H9 (cell line): Measurements from ENCODE around the gene TRMT6. TPM values are rescaled to one million over a fixed set of nuclear protein-coding genes. Genes with fewer than 3 reads are reported as not detected.

Experiments
- DNase-seq: peaks from one replicate; pipeline ENCODE4 v3.0.0-alpha.2; 2017
- H2AFZ ChIP-seq: one replicate; pipeline ENCODE4 v1.6.1; 2013; ENCODE audit warnings: mild to moderate bottlenecking, low read length, control low read depth, moderate library complexity
- H2AK5ac ChIP-seq: 2 replicates; pipeline ENCODE4 v1.6.1; 2013; ENCODE audit warnings: low read length, control low read depth, mixed read lengths; ENCODE audit not compliant: insufficient read length
- H2BK120ac ChIP-seq: one replicate; pipeline ENCODE4 v1.6.1; 2013; ENCODE audit warnings: low read depth, mild to moderate bottlenecking, low read length, control low read depth, inconsistent platforms; ENCODE audit not compliant: poor library complexity, severe bottlenecking
- H2BK12ac ChIP-seq: 2 replicates; pipeline ENCODE4 v1.6.1; 2013; ENCODE audit warnings: low read length, control low read depth, mixed read lengths, low read depth; ENCODE audit not compliant: insufficient read length
- H2BK15ac ChIP-seq: 2 replicates; pipeline ENCODE4 v1.6.1; 2013; ENCODE audit warnings: low read depth, low read length, control low read depth
- H2BK20ac ChIP-seq: one replicate; pipeline ENCODE4 v1.6.1; 2013; ENCODE audit warnings: low read depth, mild to moderate bottlenecking, low read length, control low read depth, inconsistent platforms; ENCODE audit not compliant: poor library complexity, severe bottlenecking
- H2BK5ac ChIP-seq: 2 replicates; pipeline ENCODE4 v1.6.1; 2013; ENCODE audit warnings: low read length, control low read depth, mixed read lengths; ENCODE audit not compliant: insufficient read length
- H3K14ac ChIP-seq: 2 replicates; pipeline ENCODE4 v1.6.1; 2013; ENCODE audit warnings: low read length, control low read depth; ENCODE audit not compliant: insufficient read depth
- H3K18ac ChIP-seq: 2 replicates; pipeline ENCODE4 v1.6.1; 2013; ENCODE audit warnings: low read depth, mild to moderate bottlenecking, mixed read lengths, low read length, control low read depth; ENCODE audit not compliant: insufficient read length
- H3K23ac ChIP-seq: 2 replicates; pipeline ENCODE4 v1.6.1; 2013; ENCODE audit warnings: low read length, control low read depth, mixed read lengths, low read depth; ENCODE audit not compliant: insufficient read length
- H3K23me2 ChIP-seq: 2 replicates; pipeline ENCODE4 v1.6.1; 2013; ENCODE audit warnings: low read depth, mild to moderate bottlenecking, mixed read lengths, low read length, control low read depth; ENCODE audit not compliant: insufficient read length, poor library complexity, severe bottlenecking
- H3K27ac ChIP-seq: 2 replicates; pipeline ENCODE4 v1.5.1; 2013; ENCODE audit warnings: low read length, control low read depth, mixed read lengths, low read depth; ENCODE audit not compliant: insufficient read length
- H3K27me3 ChIP-seq: 2 replicates; pipeline ENCODE4 v1.6.1; 2013; ENCODE audit warnings: low read length, control low read depth, inconsistent platforms; ENCODE audit not compliant: insufficient read depth
- H3K4ac ChIP-seq: 2 replicates; pipeline ENCODE4 v1.6.1; 2013; ENCODE audit warnings: low read depth, mild to moderate bottlenecking, control low read depth, inconsistent platforms, low read length, moderate library complexity
- H3K4me1 ChIP-seq: 2 replicates; pipeline ENCODE4 v1.6.1; 2013; ENCODE audit warnings: low read length, control low read depth, inconsistent platforms; ENCODE audit not compliant: insufficient read depth
- H3K4me2 ChIP-seq: 2 replicates; pipeline ENCODE4 v1.6.1; 2013; ENCODE audit warnings: low read length, control low read depth, mixed read lengths; ENCODE audit not compliant: insufficient read length, insufficient read depth
- H3K56ac ChIP-seq: 2 replicates; pipeline ENCODE4 v1.6.1; 2013; ENCODE audit warnings: low read depth, mild to moderate bottlenecking, mixed read lengths, low read length, control low read depth; ENCODE audit not compliant: insufficient read length
- H3K79me1 ChIP-seq: 2 replicates; pipeline ENCODE4 v1.6.1; 2013; ENCODE audit warnings: low read depth, mild to moderate bottlenecking, moderate library complexity, low read length, control low read depth, inconsistent platforms; ENCODE audit not compliant: insufficient read depth, poor library complexity, severe bottlenecking
- H3K79me2 ChIP-seq: 2 replicates; pipeline ENCODE4 v1.6.1; 2013; ENCODE audit warnings: low read length, control low read depth, inconsistent platforms; ENCODE audit not compliant: insufficient read depth
- H3K9ac ChIP-seq: 2 replicates; pipeline ENCODE4 v1.6.1; 2013; ENCODE audit warnings: low read length, control low read depth, mixed read lengths; ENCODE audit not compliant: insufficient read length; ENCODE audit errors: extremely low read depth
- H3K9me3 ChIP-seq: one replicate; pipeline ENCODE4 v1.6.1; 2013; ENCODE audit warnings: low read depth, low read length, inconsistent platforms; ENCODE audit not compliant: control insufficient read depth
- H3T11ph ChIP-seq: one replicate; pipeline ENCODE4 v1.6.1; 2013; ENCODE audit warnings: mild to moderate bottlenecking, low read length, control low read depth, inconsistent platforms
- H4K20me1 ChIP-seq: one replicate; pipeline ENCODE4 v1.6.1; 2013; ENCODE audit not compliant: control insufficient read depth, insufficient read length, insufficient read depth
- H4K5ac ChIP-seq: 2 replicates; pipeline ENCODE4 v1.6.1; 2013; ENCODE audit warnings: low read depth, mild to moderate bottlenecking, mixed read lengths, low read length, control low read depth; ENCODE audit not compliant: insufficient read length
- H4K8ac ChIP-seq: replicated peaks from 2 replicates; pipeline ENCODE4 v1.6.1; 2013; ENCODE audit warnings: low read length, control low read depth, mixed read lengths, low read depth; ENCODE audit not compliant: insufficient read length
- H4K91ac ChIP-seq: 2 replicates; pipeline ENCODE4 v1.6.1; 2013; ENCODE audit warnings: low read depth, mild to moderate bottlenecking, moderate library complexity, mixed read lengths, low read length, control low read depth; ENCODE audit not compliant: insufficient read length
- H3K27ac Mint-ChIP-seq, 3 experiments: 2 replicates in 2 of 3; 3 replicates in 1 of 3; pipeline ENCODE4 v1.8.0; 2020 to 2021; ENCODE audit warnings: mixed read lengths in 3 of 3, mild to moderate bottlenecking in 1 of 3, moderate library complexity in 1 of 3
- H3K27me3 Mint-ChIP-seq: 2 replicates; pipeline ENCODE4 v1.8.0; 2021; ENCODE audit warnings: low read depth, mild to moderate bottlenecking, moderate library complexity, mixed read lengths
- H3K36me3 Mint-ChIP-seq, 3 experiments: 2 replicates in 2 of 3; 3 replicates in 1 of 3; pipeline ENCODE4 v1.8.0; 2020 to 2021; ENCODE audit warnings: low read depth in 3 of 3, mixed read lengths in 3 of 3; ENCODE audit not compliant: insufficient read depth in 1 of 3
- H3K4me1 Mint-ChIP-seq, 2 experiments: 2 replicates each; pipeline ENCODE4 v1.8.0; 2020; ENCODE audit warnings: mixed read lengths in 2 of 2
- H3K4me3 Mint-ChIP-seq, 2 experiments: 2 replicates in 1 of 2; 3 replicates in 1 of 2; pipeline ENCODE4 v1.8.0; 2020 to 2021; ENCODE audit warnings: mild to moderate bottlenecking in 2 of 2, mixed read lengths in 2 of 2, moderate library complexity in 1 of 2
- H3K9me3 Mint-ChIP-seq, 2 experiments: 2 replicates in 1 of 2; 3 replicates in 1 of 2; pipeline ENCODE4 v1.8.0; 2020; ENCODE audit warnings: mild to moderate bottlenecking in 2 of 2, mixed read lengths in 2 of 2, moderate library complexity in 1 of 2
- CTCF ChIP-seq: fragments of 200-600 bp; sonication (generic); conservative IDR thresholded peaks from 3 replicates; pipeline ENCODE4 v1.8.0; 2021; ENCODE audit warnings: antibody characterized with exemption, mild to moderate bottlenecking
- WGBS: extraction: QIAGEN DNeasy Blood & Tissue Kit; methylation state at CpG from one replicate; pipeline ENCODE4 v1.1.7; 2013; ENCODE audit warnings: missing lambda C conversion rate, low lambda C conversion rate, mixed read lengths; ENCODE audit not compliant: insufficient read length; ENCODE audit errors: extremely low coverage; 5-methylcytosine and 5-hydroxymethylcytosine counted together
- total RNA-seq: library from RNA; stranded (reverse); gene quantifications from 2 replicates; pipeline ENCODE4 v1.2.1, GENCODE V29; 2021

TRMT6 gene
- total RNA-seq, 1 experiment from 2014 or later: 34.4 TPM

- Histone ChIP-seq H3K23me2 (no peaks in the 10 kb centered on the region), H2BK12ac (no peak overlapping the region), H3K9ac (no peak overlapping the region), H4K5ac (no peak overlapping the region), H3K79me2 (no peaks in the 10 kb centered on the region), H3T11ph (no peak overlapping the region), H3K4me2 (no peak overlapping the region), H2AFZ (no peak overlapping the region), H3K27me3 (no peaks in the 10 kb centered on the region), H3K79me1 (no peaks in the 10 kb centered on the region), H3K9me3 (no peaks in the 10 kb centered on the region), H3K4ac (no peak overlapping the region), H3K14ac (no peak overlapping the region), H3K56ac (no peak overlapping the region), H3K23ac (no peak overlapping the region), H2AK5ac (no peak overlapping the region), H3K4me1 (no peaks in the 10 kb centered on the region), H4K91ac (no peak overlapping the region), H2BK20ac (no peak overlapping the region), H2BK120ac (no peak overlapping the region), H4K20me1 (no peaks in the 10 kb centered on the region), H3K27ac (no peak overlapping the region), H2BK5ac (no peak overlapping the region), H3K18ac (no peak overlapping the region), H2BK15ac (no peak overlapping the region), H4K8ac (no peak overlapping the region)
- no peak for DNase-seq
- WGBS: no CpG with 5 or more reads among the region's 1 CpG
- no peak overlapping the region for H3K27ac Mint-ChIP-seq
- H3K27me3 Mint-ChIP-seq: peaks cover 3% of the 10 kb centered on the region
- H3K4me3 Mint-ChIP-seq: no peak overlapping the region
- TF ChIP-seq CTCF: no peak
- H3K9me3 Mint-ChIP-seq: no peaks in the 10 kb centered on the region
- peaks cover 4 to 26% (median 18%) of the 10 kb centered on the region in 3 experiments; a peak in 6 of 7 replicates for H3K36me3 Mint-ChIP-seq
- H3K4me1 Mint-ChIP-seq: peaks cover 4 to 6% of the 10 kb centered on the region in 2 experiments; a peak in 2 of 4 replicates
These were observed 14.9 kb downstream of the TRMT6 start for GRCh38 chr20:5935384-5935783.
